ENCODE data around the gene ANK2. TPM values are rescaled to one million over a fixed set of nuclear protein-coding genes. Genes with fewer than 3 reads are reported as not detected.

Gene ANK2
- total RNA-seq, 2 experiments from 2014 or later = 0.38 to 4.0 TPM

- Histone ChIP-seq H2AFZ (ENCODE audit: low read length) (no peak overlapping the region), H3K4me1 (ENCODE audit: insufficient read depth, low read length, poor library complexity, severe bottlenecking) (no peaks in the 10 kb centered on the region), H3K9me2 (ENCODE audit: insufficient read depth, low read length) (no peaks in the 10 kb centered on the region), H3K36me3 (ENCODE audit: insufficient read depth, low read length) (no peaks in the 10 kb centered on the region), H3K79me2 (ENCODE audit: insufficient read depth, low read depth, low read length) (no peaks in the 10 kb centered on the region), H3K4me2 (ENCODE audit: low read length) (no peak overlapping the region), H3K27ac (ENCODE audit: low read depth, low read length, poor library complexity, severe bottlenecking) (no peak overlapping the region), H4K20me1 (ENCODE audit: insufficient read depth, low read length) (no peaks in the 10 kb centered on the region), H3K9me3 (ENCODE audit: low read length) (no peaks in the 10 kb centered on the region), H3K4me3 (ENCODE audit: low read depth, low read length, poor library complexity, severe bottlenecking) (no peak overlapping the region)
- intact Hi-C loops (cut with micrococcal nuclease; ENCODE audit: unreplicated experiment) = no loop called here
- ChIA-PET CTCF (ENCODE audit: unreplicated experiment) (no interaction called here), POLR2A (no interaction called here)
- DNase-seq (ENCODE audit: low spot score) = no peak
- TF ChIP-seq CTCF (conservative IDR thresholded peaks at IDR 0.05; ENCODE audit: low read length) (no peak), EZH2phosphoT487 (IDR thresholded peaks at IDR 0.05; ENCODE audit: borderline replicate concordance, low read depth, low read length) (no peak)
- BruUV-seq (replicated peaks) = no TSS peak
Measured at GRCh38 chr4:113327494-113327893, 278.0 kb downstream of the ANK2 start.

DNA sequence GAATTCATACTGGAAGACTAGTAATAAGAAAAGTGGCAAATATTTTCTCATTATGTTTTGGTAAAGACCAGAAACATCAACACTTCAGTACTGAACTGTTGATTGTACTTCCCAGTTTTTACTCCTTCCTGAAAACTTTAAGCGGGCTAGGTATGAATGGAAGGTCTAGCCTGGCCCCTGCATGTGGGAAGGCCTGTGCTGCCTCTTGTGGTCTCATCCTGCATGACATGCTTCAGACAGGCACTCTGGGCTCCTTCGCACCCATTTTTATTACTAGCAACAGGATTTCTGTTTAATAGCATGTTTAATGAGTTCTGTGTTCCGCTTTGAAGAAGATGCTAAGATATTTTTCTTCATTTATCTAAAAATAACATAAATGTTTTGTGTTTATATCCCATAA, 279.1 kb downstream of the ANK2 start:
- Histone ChIP-seq H4K20me1 (ENCODE audit: insufficient read depth, low read length) (no peaks in the 10 kb centered on the region), H3K4me2 (ENCODE audit: low read length) (no peak overlapping the region), H3K79me2 (ENCODE audit: insufficient read depth, low read depth, low read length) (no peaks in the 10 kb centered on the region), H3K36me3 (ENCODE audit: insufficient read depth, low read length) (no peaks in the 10 kb centered on the region), H3K9me3 (ENCODE audit: low read length) (no peaks in the 10 kb centered on the region), H2AFZ (ENCODE audit: low read length) (no peak overlapping the region), H3K4me1 (ENCODE audit: insufficient read depth, low read length, poor library complexity, severe bottlenecking) (no peaks in the 10 kb centered on the region), H3K27ac (ENCODE audit: low read depth, low read length, poor library complexity, severe bottlenecking) (no peak overlapping the region), H3K9me2 (ENCODE audit: insufficient read depth, low read length) (no peaks in the 10 kb centered on the region), H3K4me3 (ENCODE audit: low read depth, low read length, poor library complexity, severe bottlenecking) (no peak overlapping the region)
- no TSS peak for BruUV-seq (replicated peaks)
- intact Hi-C loops (cut with micrococcal nuclease; ENCODE audit: unreplicated experiment) = no loop called here
- ChIA-PET POLR2A (no interaction called here), CTCF (ENCODE audit: unreplicated experiment) (no interaction called here)
- no peak for TF ChIP-seq EZH2phosphoT487 (IDR thresholded peaks at IDR 0.05; ENCODE audit: borderline replicate concordance, low read depth, low read length)
- peak; percentile 77 for TF ChIP-seq CTCF (conservative IDR thresholded peaks at IDR 0.05; ENCODE audit: low read length)
- peak; percentile 26 for DNase-seq (ENCODE audit: low spot score)

DNA sequence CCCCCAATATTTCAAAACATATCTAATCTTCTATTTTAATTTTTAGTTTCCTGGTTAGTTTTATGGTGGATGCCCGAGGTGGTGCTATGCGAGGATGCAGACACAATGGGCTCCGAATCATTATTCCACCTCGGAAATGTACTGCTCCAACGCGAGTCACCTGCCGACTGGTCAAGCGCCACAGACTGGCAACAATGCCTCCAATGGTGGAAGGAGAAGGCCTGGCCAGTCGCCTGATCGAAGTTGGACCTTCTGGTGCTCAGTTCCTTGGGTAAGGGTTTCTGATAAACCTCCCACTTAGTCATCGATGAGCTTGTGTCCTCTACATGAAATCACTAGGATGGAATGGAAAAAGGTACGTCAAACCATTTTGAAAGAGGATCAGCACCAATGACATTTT, 280.7 kb downstream of the ANK2 start:
- Histone ChIP-seq H3K9me2 (ENCODE audit: insufficient read depth, low read length) (no peaks in the 10 kb centered on the region), H3K4me2 (ENCODE audit: low read length) (no peak overlapping the region), H3K36me3 (ENCODE audit: insufficient read depth, low read length) (no peaks in the 10 kb centered on the region), H4K20me1 (ENCODE audit: insufficient read depth, low read length) (no peaks in the 10 kb centered on the region), H3K9me3 (ENCODE audit: low read length) (no peaks in the 10 kb centered on the region), H3K27ac (ENCODE audit: low read depth, low read length, poor library complexity, severe bottlenecking) (no peak overlapping the region), H3K4me1 (ENCODE audit: insufficient read depth, low read length, poor library complexity, severe bottlenecking) (no peaks in the 10 kb centered on the region), H2AFZ (ENCODE audit: low read length) (no peak overlapping the region), H3K4me3 (ENCODE audit: low read depth, low read length, poor library complexity, severe bottlenecking) (no peak overlapping the region), H3K79me2 (ENCODE audit: insufficient read depth, low read depth, low read length) (no peaks in the 10 kb centered on the region)
- TF ChIP-seq CTCF (conservative IDR thresholded peaks at IDR 0.05; ENCODE audit: low read length) (no peak), EZH2phosphoT487 (IDR thresholded peaks at IDR 0.05; ENCODE audit: borderline replicate concordance, low read depth, low read length) (no peak)
- ChIA-PET POLR2A (interaction anchor here (0.7 kb wide), 2 partner anchors 27 to 29 kb away, joined by 3 read pairs; no protein-coding TSS in a partner anchor), CTCF (ENCODE audit: unreplicated experiment) (no interaction called here)
- no TSS peak for BruUV-seq (replicated peaks)
- DNase-seq (ENCODE audit: low spot score) = no peak
- intact Hi-C loops (cut with micrococcal nuclease; ENCODE audit: unreplicated experiment) = no loop called here
